NCI-H774 (cell line): ENCODE measurements around the gene SUOX.
"Not testable (repeated sequence)": the region's sequence is repeated elsewhere in the genome, so short reads cannot be mapped to it uniquely, and the experiment has no call there.

Experiments used
- DNase-seq: peaks from one replicate; lab custom pipeline; 2025; lab: John Stamatoyannopoulos, UW

SUOX gene

GRCh38 chr12:55983232-55983842 lies 13.7 kb upstream of the SUOX start:
- no peak for DNase-seq

GRCh38 chr12:55984861-55985260 lies 12.2 kb upstream of the SUOX start:
- DNase-seq = no peak

GRCh38 chr12:55985341-55985740 lies 11.7 kb upstream of the SUOX start:
- DNase-seq = no peak

- not testable (repeated sequence) for DNase-seq
These were observed 11.1 kb upstream of the SUOX start for GRCh38 chr12:55985976-55986375.

- DNase-seq = no peak
These were observed 6.0 kb upstream of the SUOX start for GRCh38 chr12:55991110-55991509.

GRCh38 chr12:55993230-55993853 lies 3.7 kb upstream of the SUOX start:
- DNase-seq = no peak

- DNase-seq = no peak
These were observed 1.7 kb upstream of the SUOX start for GRCh38 chr12:55995366-55995765.

GRCh38 chr12:55996201-55996714 lies 818 bp upstream of the SUOX start:
- DNase-seq = peak; percentile 63

GRCh38 chr12:55997535-55997859 lies 421 bp downstream of the SUOX start:
- no peak for DNase-seq

- DNase-seq = not testable (repeated sequence)
These were observed 2.4 kb downstream of the SUOX start for GRCh38 chr12:55999522-55999921.

- DNase-seq = not testable (repeated sequence)
These were observed 3.0 kb downstream of the SUOX start for GRCh38 chr12:55999999-56000540.

GRCh38 chr12:56001487-56002100 lies 4.5 kb downstream of the SUOX start:
- no peak for DNase-seq

GRCh38 chr12:56003376-56003775 lies 6.3 kb downstream of the SUOX start:
- not testable (repeated sequence) for DNase-seq

GRCh38 chr12:56004211-56004610 lies 7.1 kb downstream of the SUOX start:
- DNase-seq = no peak

GRCh38 chr12:56007564-56008559 lies 10.8 kb downstream of the SUOX start:
- DNase-seq = peak; percentile 84

GRCh38 chr12:56010111-56010570 lies 13.1 kb downstream of the SUOX start:
- no peak for DNase-seq

- DNase-seq = no peak
These were observed 14.5 kb downstream of the SUOX start for GRCh38 chr12:56011509-56012090.

GRCh38 chr12:56013482-56013881 lies 16.4 kb downstream of the SUOX start:
- no peak for DNase-seq

GRCh38 chr12:56014205-56014604 lies 17.1 kb downstream of the SUOX start:
- peak; percentile 39 for DNase-seq

GRCh38 chr12:56017181-56017580 lies 20.1 kb downstream of the SUOX start:
- no peak for DNase-seq

- DNase-seq = no peak
These were observed 21.3 kb downstream of the SUOX start for GRCh38 chr12:56018356-56018755.
